EL (cell line): Measurements from ENCODE around the gene HS3ST4.

Experiments
- DNase-seq: peaks from one replicate; pipeline ENCODE4 v3.0.0-alpha.2; 2016

HS3ST4 gene

DNA sequence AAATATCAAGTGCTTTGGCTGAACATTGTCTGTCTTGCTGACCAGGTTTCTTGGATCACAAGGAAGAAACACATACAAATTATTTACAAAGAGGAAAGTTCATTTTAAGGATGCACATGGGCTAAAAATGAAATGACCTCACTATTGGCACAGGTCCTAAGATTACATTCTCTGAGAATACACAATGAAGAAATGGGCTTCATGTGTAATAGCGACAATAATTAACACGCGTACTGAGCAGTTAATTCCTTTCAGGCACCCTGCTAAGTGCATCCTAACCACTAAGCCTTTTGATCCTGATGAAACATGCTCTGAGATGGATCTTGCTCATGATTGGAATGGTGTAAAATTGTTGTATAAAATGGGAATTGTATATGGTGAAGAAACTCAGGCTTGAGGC is 429.0 kb downstream of the HS3ST4 start:
- no peak for DNase-seq

- DNase-seq = no peak
These were observed 436.5 kb downstream of the HS3ST4 start for GRCh38 chr16:26128296-26128695.

GRCh38 chr16:26129997-26130396 is 438.2 kb downstream of the HS3ST4 start:
- no peak for DNase-seq

DNA sequence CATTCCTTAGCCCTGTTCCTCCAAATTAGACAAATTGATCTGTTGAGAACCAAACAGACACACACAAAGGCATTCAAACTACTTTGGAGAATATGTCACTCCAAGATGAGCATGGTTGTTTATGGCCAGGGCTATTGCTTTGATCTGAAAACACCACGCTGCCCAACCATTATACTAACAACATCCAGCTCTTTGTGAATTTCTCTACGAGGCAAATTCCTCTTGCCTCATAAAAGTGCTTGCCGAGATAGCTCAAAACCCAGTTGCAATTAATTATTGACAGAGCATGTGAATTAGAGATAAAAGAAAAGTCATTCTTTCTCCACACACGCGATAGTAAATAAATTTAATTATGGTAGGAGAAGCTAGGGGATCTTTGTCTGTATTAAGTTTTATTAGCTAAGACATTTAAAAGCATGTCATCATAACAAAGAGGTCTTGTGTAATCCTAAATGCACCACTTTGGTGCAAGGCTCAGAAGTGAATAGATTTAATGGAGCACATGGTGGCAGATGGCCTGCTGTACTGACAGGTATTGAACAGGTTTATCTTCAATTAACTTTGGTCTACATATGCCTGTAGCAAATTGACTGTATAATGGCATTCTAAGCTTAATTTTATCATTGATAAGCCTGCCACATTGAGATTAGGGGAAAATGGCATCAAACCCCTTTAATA is 441.8 kb downstream of the HS3ST4 start:
- no peak for DNase-seq

GRCh38 chr16:26134588-26134987 is 442.8 kb downstream of the HS3ST4 start:
- DNase-seq = no peak

DNA sequence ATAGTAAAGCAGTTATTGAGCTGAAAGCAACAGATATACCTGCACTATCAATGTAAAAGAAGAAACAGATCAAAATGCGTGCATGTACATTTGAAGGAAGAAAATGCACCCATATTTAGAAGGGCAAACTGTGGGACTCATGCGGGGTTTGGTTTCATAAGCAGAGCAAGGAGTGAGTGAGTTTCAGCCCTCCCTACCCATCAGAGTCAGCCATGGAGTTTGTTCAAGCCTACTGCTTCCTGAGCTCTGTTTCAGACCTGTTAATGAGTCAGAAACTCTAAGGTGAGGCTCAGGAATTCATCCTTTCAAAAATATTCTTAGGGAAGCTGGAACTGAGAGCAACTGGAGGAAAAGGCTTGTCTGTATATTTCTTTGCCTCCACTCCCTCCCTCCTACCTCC is 446.2 kb downstream of the HS3ST4 start:
- DNase-seq = no peak

- no peak for DNase-seq
These were observed 447.3 kb downstream of the HS3ST4 start for GRCh38 chr16:26139091-26139490.

DNA sequence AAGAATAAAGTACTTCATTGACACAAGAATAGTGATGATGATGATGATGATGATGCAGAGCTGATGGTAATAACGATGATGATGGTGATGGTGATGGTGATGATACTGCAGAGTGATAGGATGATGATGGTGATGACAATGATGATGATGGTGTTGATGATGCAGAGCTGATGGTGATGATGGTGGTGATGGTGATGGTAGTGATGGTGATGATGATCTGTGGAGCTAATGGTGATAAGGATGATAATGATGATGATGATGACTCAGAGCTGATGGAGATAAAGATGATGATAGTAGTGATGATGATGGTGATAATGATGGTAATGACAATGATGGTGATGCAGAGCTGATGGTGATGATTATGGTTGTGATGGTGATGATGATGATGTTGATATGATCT is 448.1 kb downstream of the HS3ST4 start:
- no peak for DNase-seq

DNA sequence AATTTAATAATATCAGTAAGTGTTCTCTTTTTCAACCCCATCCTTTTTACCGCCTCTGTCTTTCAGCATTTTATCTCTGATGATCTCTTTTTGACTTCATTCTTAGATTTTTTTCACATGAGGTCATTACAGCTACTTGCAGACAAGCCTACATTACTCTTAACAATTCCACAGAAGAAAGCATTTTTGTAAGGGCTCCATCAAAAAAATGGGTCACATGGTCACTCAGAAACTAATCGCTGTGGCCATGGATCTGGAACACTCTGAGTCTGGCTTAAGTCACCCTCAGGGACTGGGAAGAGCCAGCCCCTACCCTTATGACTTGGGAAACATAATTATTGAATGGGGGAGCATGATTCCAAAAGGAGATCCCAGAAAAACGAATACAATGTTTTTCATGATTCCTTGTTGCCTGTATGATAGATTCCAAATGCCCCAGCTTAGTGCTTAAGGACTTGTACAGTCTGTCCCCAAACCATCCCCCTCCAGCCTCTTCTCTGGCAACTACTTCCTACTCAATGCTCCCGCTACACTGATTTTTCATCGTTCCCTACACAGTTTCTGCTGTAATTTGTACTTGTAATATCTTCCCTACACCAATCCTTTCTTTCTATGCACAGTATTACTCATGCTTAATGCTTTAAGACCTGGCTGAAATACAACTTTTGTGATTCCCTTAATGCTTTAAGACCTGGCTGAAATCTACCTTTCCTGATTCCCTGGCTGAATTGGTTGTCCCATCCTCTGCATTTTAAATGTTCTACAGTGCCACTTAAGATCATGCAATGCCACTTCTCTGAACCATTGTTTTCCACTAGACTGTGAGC is 457.8 kb downstream of the HS3ST4 start:
- DNase-seq = no peak

- no peak for DNase-seq
These were observed 463.5 kb downstream of the HS3ST4 start for GRCh38 chr16:26155221-26155620.

DNA sequence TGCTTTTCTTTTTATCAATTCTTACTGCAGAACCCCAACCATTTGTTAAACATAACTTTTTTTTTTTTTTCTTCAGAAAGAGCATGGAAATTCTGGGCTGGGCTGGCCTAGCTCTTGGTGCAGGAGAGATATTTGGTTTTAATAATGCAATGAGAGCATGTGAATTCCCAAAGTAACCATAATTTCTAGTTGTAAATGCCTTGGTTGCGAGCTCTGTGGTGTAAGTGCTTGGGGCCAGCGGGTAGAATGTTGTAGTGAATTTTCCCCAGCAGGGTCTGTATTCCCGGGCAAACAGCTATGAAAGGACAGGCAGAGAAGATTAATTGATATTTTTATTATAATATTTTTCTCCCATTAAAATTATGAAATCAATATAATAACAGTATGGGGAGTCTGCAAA is 465.6 kb downstream of the HS3ST4 start:
- no peak for DNase-seq

DNA sequence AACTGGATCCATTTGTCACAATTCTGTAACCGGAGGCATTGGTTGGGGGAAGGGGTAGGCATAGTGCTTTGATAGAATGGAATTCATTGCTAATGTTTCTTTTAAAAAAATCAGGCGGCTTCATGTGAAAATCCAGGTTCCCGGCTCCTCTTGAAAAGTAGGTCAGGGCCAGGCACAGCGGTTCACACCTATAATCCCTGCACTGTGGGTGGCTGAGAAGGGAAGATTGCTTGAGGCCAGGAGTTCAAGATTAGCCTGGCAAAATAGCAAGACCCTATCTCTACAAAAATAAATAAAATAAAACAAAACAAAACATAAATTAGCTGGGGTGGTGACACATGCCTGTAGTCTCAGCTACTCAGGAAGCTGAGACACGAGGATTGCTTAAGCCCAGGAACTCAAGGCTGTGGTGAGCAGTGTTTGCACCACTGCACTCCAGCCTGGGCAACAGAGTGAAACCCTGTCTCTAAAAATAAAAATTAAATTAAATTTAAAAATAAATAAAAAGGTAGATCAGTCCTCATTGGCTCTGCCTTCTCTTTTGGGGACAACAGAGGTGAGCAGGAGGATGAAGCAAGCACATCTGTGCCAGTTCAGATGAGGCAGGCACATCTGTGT is 466.5 kb downstream of the HS3ST4 start:
- no peak for DNase-seq

DNA sequence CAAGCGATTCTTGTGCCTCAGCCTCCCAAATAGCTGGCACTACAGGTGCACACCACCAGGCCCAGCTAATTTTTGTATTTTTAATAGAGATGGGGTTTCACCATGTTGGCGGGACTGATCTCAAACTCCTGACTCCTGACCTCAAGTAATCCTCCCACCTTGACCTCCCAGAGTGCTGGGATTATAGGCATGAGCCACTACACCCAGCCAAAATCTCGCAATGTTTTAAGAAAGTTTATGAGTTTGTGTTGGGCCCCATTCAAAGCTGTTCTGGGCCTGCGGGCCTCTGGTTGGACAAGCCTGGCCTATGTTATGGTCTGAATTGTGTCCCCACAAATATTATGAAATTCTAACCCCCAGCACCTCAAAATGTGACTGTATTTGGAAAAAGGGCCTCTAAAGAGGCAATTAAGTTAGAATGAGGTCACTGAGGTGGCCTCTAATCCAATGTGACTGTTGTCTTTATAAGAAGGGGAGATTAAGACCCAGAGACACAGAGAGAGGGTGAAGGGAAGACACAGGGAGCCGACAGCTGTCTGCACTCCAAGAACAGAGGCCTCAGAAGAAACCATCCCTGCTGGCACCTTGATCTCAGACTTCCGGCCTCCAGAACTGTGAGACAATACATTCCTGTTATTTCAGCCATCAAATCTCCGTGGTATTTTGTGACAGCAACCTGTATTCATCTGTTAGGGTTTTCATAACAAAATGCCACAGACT is 469.9 kb downstream of the HS3ST4 start:
- no peak for DNase-seq

GRCh38 chr16:26169473-26169872 is 477.7 kb downstream of the HS3ST4 start:
- no peak for DNase-seq

GRCh38 chr16:26175944-26176343 is 484.2 kb downstream of the HS3ST4 start:
- no peak for DNase-seq

- no peak for DNase-seq
These were observed 485.7 kb downstream of the HS3ST4 start for GRCh38 chr16:26177438-26177837.

GRCh38 chr16:26178298-26178697 is 486.5 kb downstream of the HS3ST4 start:
- no peak for DNase-seq

DNA sequence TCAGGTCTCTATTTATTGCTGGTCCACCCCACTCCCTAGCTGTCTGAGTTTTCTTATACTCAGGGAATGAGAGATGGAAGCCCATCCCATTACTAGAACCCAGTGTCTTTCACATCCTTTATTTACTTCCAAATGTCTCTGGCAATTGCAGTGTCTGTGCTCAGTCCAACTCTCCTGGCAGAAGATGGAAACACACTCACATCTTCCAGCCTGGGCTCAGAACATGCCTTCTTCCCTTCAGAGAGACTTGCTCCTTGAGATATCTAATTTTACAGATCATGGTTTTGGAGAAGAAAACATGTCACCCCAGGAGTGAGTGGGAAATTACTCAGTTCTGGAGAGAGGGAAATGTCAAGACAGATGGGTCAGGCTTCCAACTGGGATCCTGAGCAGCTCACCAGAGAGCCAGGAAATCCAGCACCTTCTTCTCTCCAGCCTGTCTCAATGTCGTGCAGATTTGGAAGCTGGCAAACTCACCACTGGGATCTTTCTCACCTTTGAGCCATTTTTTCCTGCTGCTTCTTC is 494.4 kb downstream of the HS3ST4 start:
- no peak for DNase-seq
